GM21360 (cell line): ENCODE results near the gene MAPK9.
A peak's percentile ranks its signal among the peaks of the same experiment; 100 is the strongest.
"Not testable (repeated sequence)": the region's sequence is repeated elsewhere in the genome, so short reads cannot be mapped to it uniquely, and the experiment has no call there.

Source experiments
- ATAC-seq: cut with Tn5 transposase; IDR thresholded peaks from one replicate; pipeline ENCODE4 v1.9.1; 2021; ENCODE audit warnings: mild to moderate bottlenecking, moderate library complexity; ENCODE audit not compliant: unreplicated experiment

Gene MAPK9

DNA sequence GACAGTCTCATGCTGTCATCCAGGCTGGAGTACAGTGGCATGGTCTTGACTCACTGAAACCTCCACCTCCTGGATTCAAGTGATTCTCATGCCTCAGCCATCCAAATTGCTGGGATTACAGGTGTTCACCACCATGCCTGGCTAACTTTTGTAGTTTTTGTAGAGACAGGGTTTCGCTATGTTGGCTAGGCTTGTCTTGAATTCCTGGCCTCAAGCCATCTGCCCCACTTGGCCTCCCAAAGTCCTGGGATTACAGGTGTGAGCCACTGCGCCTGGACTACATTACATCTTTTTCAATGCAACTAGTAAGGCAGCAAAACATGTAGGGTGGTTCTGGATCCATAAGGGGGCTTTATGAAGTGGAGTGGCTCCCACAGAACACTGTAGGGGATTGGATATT, 53.3 kb downstream of the MAPK9 start:
- ATAC-seq, result no peak

DNA sequence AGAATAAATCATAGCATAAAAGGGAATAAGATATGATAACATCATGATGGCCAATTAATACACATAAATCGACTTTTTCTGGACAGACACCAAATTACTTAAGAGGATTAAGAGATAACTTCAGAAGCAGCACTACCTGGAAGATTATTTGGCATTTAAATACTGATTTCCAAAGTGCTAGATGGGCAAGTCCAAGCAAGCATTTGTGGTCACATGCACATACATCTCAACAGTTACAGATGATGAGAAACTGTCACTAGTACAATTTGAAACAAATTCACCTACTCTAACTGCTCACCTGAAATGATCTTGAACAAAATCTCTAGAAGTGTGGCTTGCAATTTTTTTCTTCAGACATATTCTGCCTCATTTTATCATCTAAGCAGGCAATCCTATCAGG, 56.0 kb downstream of the MAPK9 start:
- ATAC-seq, result no peak

DNA sequence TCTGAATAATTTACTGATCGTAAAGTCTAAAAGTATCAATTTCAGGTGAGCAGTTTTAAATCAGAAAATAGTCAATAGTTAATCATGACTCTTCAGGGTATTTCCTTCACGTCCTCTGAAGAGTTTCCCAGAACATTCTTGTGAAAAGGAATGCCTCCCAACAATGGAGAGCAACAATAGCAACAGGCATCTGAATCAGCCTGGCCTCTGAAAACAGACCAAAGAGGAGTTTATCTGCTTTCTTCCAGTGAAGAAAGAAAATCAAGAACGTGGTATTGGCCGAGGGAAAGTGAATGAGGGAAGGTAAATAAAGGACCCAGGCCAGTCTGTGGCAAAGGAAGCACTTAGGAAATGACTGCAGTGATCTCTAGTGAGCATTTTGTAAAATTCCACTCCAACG, 56.8 kb downstream of the MAPK9 start:
- no peak for ATAC-seq

DNA sequence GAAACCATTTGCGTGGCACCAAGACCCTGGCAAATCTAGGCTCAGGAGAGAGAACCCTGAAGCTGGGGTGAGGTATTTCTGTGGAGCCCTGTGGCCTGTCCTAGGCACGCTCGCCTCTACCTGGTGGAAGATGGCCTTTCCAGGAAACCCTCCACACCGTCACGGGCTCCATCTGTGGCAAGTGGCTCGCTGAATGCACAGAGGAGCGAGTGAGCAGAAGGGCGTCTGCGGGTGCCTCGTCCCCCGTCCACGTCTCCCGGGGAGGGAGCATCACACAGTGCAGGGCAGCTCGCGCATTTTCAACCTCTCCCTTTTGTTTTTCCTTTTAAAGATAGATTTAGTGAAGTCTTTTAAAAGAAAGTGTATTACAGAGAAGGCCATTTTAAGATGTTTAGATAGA, 57.6 kb downstream of the MAPK9 start:
- no peak for ATAC-seq

DNA sequence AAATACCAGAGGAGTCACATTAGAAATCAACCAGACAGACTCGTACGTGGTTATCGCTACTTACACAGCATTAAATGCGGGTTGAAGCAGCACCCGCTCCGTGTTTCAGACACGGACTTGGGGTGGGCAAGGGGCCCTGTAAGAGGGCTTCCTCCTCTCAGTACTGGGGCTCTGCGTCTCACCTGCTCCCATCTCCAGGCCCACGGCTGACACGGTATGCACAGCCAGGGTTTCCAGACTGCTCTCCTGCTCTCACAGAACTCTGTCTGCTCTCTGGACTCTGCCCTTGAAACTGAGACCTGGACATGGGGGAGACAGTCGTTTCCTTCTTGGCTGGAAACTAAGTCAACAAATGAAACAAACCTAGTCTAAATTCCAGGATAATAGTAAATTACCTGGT, 58.2 kb downstream of the MAPK9 start:
- no peak for ATAC-seq

DNA sequence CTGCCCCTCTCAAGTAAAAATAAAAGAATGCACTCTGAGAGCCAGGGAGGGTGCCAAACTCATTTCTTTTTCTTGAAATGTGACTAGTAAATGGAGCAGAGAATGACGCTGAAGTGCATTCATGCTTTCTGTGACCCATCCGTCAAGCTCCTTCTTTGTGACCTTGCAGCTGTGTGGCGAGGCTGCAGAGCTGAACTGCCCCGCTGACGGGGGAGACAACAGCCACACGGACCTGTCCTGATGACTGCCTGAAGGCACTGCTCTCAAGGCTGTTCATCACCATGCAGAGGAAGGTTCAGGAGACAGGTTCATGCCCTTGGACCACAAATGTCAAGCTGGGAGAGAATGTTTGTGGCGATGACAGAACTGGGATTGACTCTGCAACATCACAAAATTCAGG, 61.9 kb downstream of the MAPK9 start:
- ATAC-seq, result no peak

DNA sequence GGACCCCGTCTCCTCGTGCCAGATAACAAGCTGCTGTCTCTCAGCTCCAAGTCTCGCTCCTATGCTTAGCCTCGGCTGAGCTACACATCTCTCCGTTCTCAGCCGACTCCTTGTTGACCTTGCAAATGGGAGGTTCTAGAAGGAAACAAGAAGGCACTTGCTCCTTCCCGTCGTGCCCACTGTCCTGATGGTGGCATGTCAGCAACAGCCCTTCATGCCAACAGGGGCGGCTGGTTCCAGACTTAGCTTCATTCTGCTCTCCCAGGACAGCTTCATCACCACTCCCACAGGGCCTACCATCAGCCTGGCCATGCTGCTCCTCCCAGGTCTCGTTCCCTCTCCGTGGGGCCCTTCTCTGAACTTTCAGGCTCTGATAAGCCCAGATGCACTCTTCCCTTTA, 69.8 kb downstream of the MAPK9 start:
- ATAC-seq, result no peak

DNA sequence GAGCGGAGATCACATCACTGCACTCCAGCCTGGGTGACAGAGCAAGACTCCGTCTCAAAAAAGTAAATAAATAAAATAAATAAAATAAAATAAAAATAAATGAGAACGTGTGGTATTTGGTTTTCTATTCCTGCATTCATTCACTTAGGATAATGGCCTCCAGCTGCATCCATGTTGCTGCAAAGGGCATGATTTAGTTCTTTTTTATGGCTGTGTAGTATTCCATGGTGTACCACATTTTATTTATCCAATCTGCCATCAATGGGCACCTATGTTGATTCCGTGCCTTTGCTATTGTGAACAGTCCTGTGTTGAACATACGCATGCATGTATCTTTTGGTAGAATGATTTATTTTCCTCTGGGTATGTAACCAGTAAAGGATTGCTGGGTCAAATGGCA, 74.1 kb downstream of the MAPK9 start:
- ATAC-seq, result no peak

DNA sequence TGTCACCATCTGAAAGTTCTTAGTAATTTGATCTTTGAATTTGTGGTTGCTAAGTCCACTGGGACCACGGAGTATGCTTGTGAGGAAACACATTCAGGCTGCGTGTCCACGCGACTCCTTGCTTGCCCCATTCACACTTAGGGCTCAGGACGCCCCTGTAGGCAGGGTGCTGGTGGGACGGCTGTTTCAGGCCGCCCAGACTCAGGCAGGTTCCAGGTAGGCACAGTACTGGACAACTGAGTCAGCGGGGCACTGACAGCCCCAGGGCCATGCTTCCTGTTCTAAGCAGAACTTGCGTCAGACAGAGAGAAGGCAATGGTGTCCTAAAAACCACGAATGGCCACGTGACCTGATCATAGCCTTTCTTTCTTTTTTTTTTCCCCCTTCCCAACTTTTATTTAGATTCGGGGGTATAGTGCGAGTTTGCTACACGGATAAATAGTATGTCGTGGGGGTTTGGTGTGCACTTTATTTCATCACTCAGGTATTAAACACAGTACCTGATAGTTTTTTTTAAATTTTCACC, 75.2 kb downstream of the MAPK9 start:
- no peak for ATAC-seq

DNA sequence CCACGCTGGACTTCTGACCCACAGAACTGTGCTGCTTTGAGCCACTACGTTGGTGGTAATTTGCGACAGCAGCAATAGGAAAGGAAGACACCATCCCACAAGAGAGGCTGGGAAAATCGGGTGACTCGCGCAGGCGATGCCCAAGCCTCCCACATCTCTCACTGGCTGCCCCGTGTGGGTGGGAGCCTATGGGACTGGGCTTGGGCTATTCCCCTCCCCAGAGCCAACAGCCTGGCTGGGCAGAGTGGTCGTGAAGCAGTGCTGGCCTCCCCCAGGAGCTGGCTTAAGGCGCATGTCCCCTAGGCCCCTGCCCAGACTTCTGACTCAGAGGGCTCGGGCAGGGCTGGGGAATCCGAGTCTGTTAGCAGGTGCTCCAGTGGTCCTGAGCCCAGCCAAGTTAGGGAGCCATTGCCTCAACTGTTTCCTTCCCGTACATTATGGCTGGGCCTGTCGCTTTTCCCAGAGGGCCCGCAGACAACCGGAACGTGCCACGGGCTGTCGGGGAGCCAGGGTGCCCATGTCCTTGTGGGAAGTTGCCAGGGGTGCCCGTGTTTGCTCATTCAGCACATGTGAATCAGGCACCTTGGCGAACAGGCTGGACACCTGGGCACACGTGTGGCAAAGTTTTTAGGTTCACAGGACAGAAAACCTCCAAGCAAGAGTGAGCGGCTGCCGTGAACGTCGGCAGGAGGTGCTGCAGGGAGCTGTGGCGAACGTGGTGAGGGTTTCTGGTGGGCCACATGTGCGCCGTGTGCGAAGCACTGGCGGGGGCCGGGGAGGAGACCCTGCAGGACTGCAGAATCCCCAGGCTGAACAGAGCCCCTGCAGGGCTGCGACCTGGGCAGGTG, 75.9 kb downstream of the MAPK9 start:
- no peak for ATAC-seq

DNA sequence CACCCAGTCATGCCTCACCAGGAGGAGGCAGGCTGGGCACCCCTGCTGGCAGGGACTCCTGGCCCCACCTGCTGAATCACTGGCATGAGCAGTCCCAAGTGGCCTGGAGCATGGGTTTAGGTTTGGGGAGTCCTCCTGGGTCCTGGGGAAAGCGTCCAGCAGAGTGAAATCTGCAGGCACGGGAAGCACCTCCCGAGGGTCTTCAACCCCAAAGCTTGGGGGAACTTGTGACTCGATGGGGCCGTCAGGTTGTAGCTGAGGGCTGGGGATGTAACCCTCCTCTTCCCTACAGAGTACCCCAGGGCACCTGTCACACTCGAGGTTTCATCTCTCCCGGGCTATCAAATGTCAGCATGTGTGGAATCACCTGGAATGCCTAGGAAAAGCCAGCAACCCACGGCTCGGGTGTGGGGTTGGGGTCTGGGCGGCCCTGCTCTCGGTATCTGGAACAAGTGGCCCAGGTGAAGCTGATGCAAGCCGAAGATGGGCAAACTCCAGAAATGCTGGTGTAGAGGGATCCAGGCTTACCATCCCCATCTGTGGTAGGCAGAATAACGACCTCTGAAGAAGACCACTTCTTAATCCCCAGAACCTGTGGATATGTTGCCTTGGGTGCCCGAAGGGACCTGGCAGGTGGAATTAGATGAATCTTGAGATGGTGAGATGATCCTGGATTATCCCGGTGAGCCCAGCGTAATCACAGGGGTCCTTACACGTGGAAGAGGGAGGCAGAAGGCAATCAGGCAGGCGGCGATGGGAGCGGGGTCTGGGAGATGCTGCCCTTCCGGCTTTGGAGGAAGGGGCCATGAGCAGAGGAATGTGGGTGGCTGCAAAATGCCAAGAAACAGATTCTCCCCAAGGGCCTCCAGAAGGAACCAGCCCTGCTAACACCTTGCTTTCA, 76.8 kb downstream of the MAPK9 start:
- no peak for ATAC-seq

DNA sequence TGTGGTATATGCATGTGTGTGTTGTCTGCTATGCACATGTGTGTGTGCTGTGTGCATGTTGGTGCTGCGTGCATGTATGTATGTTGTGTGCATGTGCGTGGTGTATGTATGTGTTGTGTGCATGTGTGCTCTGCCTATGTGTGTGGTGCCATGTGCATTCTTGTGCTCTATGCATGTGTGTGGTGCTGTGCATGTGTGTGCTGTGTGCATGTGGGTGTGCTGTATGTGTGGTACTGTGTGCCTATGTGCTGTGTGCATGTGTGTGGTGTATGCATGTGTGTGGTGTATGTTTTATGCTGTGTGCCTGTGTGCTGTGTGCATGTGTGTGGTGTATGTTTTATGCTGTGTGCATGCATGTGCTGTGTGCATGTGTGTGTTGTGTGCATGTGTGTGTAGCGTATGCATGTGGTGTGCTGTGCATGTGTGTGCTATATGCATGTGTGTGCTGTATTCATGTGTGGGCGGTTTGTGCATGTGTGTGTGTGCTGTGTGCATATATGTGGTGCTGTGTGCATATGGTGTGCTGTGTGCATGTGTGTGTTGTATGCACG, 78.2 kb downstream of the MAPK9 start:
- ATAC-seq, result no peak

DNA sequence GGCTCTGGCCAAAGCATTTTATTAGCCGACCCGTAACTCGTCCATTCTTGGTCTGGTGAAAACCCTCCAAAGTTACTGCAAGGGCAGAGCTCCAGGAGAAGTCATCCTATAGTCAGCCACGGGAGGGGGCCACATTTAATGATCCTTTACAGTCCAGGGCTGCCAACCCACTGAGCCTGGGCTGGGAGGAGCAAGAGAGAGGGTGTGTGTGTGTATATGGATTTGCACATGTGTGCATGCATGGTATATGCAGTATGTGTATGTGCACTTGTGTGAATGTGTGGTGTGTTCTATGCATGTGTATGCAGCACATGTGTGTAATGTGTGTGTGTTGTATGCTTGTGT, 78.7 kb downstream of the MAPK9 start:
- ATAC-seq, result no peak

DNA sequence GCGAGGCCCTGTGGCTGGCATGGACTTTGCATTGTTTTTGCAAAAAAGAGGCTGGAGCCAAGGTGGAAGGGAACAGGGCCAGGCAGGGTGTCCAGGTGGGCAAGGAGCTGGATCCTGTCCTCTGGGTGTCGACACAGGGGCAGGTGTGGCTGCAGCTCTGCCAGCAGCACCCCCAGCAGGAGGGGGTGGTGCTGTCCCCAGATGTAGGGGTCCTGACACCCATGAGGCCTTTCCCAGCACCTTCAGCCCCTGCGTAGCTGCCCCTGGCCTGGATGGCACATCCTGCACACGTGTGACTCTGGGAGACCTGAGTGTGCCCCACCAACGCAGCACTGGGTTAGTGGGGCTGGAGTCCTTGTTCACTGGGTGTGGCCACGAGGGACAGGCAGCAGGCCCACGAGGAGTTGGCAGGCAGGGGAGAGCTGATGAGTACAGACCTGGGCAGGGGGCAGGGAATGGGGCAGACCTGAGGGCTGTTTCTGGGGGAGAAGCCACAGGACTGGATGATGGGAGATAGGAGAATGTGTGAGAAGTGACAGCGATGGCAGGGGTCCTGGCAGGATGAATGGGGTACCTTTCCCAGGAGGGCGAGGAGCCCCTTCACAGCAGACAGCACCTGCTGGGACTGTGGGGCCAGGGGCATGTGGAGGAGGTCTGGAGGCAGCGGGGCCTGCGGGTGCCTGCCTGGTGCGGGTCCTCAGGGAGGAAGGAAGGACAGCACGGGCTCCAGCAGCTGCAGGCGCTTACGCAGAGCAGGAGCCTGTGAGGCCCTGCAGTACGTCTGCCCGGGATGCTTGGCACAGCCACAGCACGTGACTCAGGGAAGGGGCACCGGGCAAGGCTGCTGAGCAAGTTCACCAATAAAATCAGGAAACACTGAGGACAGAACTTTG, 79.3 kb downstream of the MAPK9 start:
- no peak for ATAC-seq

DNA sequence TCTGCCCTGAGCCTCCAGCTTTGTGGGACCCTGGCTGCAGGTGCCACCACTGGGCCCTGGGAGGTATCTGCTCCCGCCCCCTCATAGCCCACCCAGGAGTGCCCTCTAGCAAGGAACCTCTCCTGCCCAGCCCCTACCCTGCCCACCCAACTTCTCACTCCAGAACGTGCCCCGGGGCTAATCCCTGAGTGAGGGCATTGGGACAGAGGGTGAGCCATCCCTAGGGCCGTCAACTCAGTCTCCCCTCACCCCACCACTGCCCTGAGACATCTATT, 80.2 kb downstream of the MAPK9 start:
- no peak for ATAC-seq

DNA sequence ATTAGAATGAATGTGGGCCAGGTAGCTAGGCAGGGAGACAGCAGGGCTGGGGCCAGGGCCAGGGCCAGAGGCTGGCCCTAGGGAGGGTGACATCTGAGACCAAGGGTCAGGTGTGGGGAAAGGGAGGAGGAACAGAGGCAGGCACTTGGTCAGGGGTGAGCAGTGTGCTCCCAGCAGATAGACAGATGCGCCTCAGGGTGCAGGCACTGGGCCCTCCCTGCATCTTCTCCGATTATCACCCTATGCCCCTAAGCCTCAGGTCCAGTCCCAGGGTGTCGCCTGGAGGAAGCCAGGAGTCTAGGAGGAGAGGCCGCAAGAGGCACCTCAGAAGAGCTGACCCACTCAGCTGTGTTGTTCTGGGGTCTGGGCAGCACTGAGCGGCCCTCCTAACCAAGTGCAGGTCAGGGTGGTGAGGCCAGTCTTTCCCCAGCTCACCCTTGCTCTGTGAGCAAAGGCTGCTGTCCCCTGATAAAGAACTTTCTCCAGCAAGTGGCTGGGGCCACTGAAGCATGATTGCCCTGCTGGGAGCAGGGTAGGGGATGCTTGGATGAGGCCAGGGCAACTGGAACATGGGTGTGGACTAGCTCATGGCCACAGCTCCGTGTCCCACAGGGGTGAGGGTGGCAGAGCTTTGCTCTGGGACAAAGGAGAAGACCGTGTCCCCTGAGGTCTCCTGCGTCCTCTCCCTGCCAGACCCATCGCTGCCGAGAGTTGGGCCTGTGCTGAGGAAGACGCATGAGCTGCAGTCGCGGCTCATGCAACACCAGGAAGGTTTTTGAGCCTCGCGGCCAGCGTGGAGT, 80.7 kb downstream of the MAPK9 start:
- ATAC-seq, result no peak

DNA sequence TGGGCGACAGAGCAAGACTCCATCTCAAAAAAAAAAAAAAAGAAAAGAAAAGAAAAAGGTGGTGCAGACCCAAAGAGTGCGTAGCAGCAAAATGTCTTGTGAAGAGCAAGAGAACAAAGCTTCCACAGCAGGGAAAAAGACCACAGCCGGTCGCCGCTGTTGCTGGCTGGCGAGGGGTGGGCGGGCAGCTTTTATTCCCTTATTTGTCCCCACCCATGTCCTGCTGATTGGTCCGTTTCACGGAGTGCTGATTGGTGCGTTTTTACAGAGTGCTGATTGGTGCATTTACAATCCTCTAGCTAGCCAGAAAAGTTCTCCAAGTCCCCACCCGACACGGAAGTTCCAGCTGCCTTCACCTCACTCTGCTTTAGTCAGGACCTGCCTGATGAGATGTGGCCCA, 81.8 kb downstream of the MAPK9 start:
- not testable (repeated sequence) for ATAC-seq

DNA sequence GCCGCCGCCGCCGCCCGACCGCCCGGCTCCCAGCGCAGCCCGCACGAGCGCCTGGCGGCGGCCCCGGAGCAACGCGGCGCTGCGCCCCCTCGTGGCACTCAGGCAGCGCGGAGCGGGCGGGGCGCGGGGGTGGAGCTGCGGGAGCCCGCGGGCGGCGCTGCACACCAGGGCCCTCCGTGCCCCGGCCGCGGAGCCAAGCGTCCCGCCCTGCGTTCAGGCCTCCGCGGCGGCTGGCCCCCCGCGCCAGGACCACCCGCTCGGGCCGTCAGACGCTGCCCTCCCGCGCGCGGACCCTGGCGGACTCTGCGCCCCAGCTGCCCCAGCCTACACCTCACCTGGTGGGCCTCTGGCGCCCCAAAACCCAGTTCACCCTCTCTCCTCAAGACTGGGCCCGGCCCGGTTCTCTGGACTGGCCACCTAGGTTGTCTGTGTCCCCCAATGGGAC, 82.7 kb downstream of the MAPK9 start, which contains the start of gene RASGEF1C:
TSS of gene RASGEF1C (minus strand) at position 75 of the 445 bp plus-strand sequence. CDS start 71,159 bp downstream, outside the sequence.
- ATAC-seq, result peak; percentile 75

DNA sequence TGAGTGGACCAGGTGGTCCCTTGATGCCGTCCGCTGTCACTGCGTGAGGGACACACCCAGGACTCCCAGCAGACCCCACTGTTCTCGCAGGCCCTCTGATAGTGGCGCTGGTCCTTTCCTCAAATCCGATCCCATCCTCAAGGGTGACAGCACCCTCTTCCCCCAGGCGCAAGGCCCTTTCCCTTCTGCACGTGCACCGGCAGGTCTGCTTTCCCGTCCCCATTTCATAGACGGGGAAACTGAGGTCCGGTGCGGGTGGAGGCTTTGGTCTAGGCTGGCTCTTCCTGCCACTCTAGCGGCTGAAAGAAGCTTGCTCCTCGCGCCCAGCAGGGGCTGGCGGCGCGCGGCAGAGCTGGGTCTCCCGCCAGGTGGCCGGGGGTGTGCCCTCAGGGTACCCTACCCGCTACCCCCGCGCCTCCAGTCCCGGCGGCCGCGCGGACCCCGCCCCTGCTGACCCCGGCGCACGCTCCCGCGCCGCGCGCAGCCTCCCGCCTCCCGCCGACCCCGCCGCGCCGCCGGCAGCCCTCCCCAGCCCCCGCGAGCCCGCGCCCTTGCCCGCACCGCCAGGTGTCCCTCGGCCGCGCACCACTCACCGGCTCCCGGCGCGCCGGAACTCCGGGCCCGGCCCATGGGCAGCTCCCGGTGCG, 83.3 kb downstream of the MAPK9 start:
- peak; percentile 29 for ATAC-seq
